H1 (cell line): Measurements from ENCODE around the gene C1RL. TPM values are rescaled to one million over a fixed set of nuclear protein-coding genes. Genes with fewer than 3 reads are reported as not detected.

Experiments
- BCL11A ChIP-seq, 2 experiments: IDR thresholded peaks; one replicate each; pipeline ENCODE4 v1.6.1; 2011; ENCODE audit warnings: low read depth in 2 of 2, low read length in 2 of 2, mild to moderate bottlenecking in 2 of 2
- EZH2 ChIP-seq: fragments of 200-600 bp; sonication (generic); IDR thresholded peaks from 2 replicates; pipeline ENCODE4 v1.7.1; 2012; ENCODE audit warnings: low read depth, mild to moderate bottlenecking, moderate library complexity, low read length, inconsistent platforms; ENCODE audit not compliant: severe bottlenecking
- JUND ChIP-seq: IDR thresholded peaks from 2 replicates; pipeline ENCODE4 v1.6.1; 2011; ENCODE audit warnings: mild to moderate bottlenecking, improper control_type of control experiment, low read length
- KDM4A ChIP-seq: IDR thresholded peaks from one replicate; pipeline ENCODE4 v1.7.1; 2012; ENCODE audit warnings: low read depth, mild to moderate bottlenecking, moderate library complexity, low read length, inconsistent platforms; ENCODE audit not compliant: severe bottlenecking
- POLR2A ChIP-seq, 2 experiments: IDR thresholded peaks; 1 replicate in 1 of 2; 2 replicates in 1 of 2; pipeline ENCODE4 v1.6.1; 2011; ENCODE audit warnings: low read depth in 2 of 2, low read length in 2 of 2, mild to moderate bottlenecking in 2 of 2; ENCODE audit errors: control extremely low read depth in 1 of 2
- POLR2AphosphoS5 ChIP-seq: IDR thresholded peaks from 2 replicates; pipeline ENCODE4 v1.6.1; 2011; ENCODE audit warnings: low read depth, low read length
- RFX5 ChIP-seq: IDR thresholded peaks from 2 replicates; pipeline ENCODE4 v1.6.1; 2011; ENCODE audit warnings: low read depth, low read length, improper control_type of control experiment, borderline replicate concordance
- RNF2 ChIP-seq: fragments of 200-900, 300-1000 bp; sonication (generic); IDR thresholded peaks from 2 replicates; pipeline ENCODE4 v1.7.1; 2016; ENCODE audit warnings: borderline replicate concordance, low read depth, mild to moderate bottlenecking, antibody characterized with exemption, low read length; ENCODE audit not compliant: poor library complexity, severe bottlenecking; ENCODE audit errors: missing control alignments
- RXRA ChIP-seq: IDR thresholded peaks from 2 replicates; pipeline ENCODE4 v1.6.1; 2011; ENCODE audit warnings: low read depth, mild to moderate bottlenecking, low read length, moderate library complexity; ENCODE audit not compliant: insufficient read depth
- polyA plus RNA-seq, 7 experiments: library from polyadenylated mRNA; depleted of rRNA in 3 of 7; stranded (reverse) in 5 of 7; unstranded in 2 of 7; fragments of >200 nt in 5 of 7; fragments of 200-250 nt in 2 of 7; gene quantifications; 1 replicate in 5 of 7; 2 replicates in 1 of 7; 4 replicates in 1 of 7; pipeline versions ENCODE4 v1.2.1 to v1.2.3, GENCODE V29; 2011 to 2013; ENCODE audit warnings: missing spikeins in 2 of 7, mixed read lengths in 2 of 7
- total RNA-seq: library from RNA; stranded (reverse); fragmentation: NEBNext Ultra II Directional; extraction: Animal tissue kit (Norgen Biotek cat#: 25700); gene quantifications from 2 replicates; pipeline ENCODE4 v1.2.1, GENCODE V29; 2021
- TF ChIP-seq, protein P1 (sequence below): fragments of 300-600 bp; sonication (generic); IDR thresholded peaks from 2 replicates; pipeline ENCODE4 v1.7.1; 2012; ENCODE audit warnings: low read length, moderate library complexity, mild to moderate bottlenecking, inconsistent platforms; ENCODE audit not compliant: insufficient replicate concordance
- TF ChIP-seq, protein P2 (sequence below): IDR thresholded peaks from 2 replicates; pipeline ENCODE4 v1.6.1; 2011; ENCODE audit warnings: low read depth, mild to moderate bottlenecking, low read length; ENCODE audit not compliant: insufficient read depth

C1RL gene
- total and polyA plus RNA-seq, 2 of the 8 experiments (the other 6 are each of a cell fraction or from before 2014, with no cell fraction given) = 11.4 to 15.5 TPM

DNA sequence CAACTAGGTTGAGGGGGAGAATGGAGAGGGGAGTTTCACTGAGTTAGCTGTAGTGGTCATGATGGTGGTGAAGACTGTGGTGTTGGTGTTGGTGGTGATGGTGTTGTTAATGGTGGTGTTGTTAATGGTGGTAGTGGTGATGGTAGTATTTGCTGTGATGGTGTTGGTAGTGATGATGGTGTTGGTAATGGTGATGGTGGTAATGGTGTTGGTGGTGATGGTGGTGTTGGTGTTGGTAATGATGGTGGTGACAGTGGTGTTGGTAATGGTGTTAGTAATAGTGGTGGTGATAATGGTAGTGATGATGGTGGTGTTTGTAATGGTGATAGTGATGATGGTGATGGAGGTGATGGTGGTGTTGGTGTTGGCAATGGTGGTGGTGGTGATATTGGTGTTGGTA, 25.9 kb downstream of the C1RL start (continued):
- TF ChIP-seq, protein P1, sequence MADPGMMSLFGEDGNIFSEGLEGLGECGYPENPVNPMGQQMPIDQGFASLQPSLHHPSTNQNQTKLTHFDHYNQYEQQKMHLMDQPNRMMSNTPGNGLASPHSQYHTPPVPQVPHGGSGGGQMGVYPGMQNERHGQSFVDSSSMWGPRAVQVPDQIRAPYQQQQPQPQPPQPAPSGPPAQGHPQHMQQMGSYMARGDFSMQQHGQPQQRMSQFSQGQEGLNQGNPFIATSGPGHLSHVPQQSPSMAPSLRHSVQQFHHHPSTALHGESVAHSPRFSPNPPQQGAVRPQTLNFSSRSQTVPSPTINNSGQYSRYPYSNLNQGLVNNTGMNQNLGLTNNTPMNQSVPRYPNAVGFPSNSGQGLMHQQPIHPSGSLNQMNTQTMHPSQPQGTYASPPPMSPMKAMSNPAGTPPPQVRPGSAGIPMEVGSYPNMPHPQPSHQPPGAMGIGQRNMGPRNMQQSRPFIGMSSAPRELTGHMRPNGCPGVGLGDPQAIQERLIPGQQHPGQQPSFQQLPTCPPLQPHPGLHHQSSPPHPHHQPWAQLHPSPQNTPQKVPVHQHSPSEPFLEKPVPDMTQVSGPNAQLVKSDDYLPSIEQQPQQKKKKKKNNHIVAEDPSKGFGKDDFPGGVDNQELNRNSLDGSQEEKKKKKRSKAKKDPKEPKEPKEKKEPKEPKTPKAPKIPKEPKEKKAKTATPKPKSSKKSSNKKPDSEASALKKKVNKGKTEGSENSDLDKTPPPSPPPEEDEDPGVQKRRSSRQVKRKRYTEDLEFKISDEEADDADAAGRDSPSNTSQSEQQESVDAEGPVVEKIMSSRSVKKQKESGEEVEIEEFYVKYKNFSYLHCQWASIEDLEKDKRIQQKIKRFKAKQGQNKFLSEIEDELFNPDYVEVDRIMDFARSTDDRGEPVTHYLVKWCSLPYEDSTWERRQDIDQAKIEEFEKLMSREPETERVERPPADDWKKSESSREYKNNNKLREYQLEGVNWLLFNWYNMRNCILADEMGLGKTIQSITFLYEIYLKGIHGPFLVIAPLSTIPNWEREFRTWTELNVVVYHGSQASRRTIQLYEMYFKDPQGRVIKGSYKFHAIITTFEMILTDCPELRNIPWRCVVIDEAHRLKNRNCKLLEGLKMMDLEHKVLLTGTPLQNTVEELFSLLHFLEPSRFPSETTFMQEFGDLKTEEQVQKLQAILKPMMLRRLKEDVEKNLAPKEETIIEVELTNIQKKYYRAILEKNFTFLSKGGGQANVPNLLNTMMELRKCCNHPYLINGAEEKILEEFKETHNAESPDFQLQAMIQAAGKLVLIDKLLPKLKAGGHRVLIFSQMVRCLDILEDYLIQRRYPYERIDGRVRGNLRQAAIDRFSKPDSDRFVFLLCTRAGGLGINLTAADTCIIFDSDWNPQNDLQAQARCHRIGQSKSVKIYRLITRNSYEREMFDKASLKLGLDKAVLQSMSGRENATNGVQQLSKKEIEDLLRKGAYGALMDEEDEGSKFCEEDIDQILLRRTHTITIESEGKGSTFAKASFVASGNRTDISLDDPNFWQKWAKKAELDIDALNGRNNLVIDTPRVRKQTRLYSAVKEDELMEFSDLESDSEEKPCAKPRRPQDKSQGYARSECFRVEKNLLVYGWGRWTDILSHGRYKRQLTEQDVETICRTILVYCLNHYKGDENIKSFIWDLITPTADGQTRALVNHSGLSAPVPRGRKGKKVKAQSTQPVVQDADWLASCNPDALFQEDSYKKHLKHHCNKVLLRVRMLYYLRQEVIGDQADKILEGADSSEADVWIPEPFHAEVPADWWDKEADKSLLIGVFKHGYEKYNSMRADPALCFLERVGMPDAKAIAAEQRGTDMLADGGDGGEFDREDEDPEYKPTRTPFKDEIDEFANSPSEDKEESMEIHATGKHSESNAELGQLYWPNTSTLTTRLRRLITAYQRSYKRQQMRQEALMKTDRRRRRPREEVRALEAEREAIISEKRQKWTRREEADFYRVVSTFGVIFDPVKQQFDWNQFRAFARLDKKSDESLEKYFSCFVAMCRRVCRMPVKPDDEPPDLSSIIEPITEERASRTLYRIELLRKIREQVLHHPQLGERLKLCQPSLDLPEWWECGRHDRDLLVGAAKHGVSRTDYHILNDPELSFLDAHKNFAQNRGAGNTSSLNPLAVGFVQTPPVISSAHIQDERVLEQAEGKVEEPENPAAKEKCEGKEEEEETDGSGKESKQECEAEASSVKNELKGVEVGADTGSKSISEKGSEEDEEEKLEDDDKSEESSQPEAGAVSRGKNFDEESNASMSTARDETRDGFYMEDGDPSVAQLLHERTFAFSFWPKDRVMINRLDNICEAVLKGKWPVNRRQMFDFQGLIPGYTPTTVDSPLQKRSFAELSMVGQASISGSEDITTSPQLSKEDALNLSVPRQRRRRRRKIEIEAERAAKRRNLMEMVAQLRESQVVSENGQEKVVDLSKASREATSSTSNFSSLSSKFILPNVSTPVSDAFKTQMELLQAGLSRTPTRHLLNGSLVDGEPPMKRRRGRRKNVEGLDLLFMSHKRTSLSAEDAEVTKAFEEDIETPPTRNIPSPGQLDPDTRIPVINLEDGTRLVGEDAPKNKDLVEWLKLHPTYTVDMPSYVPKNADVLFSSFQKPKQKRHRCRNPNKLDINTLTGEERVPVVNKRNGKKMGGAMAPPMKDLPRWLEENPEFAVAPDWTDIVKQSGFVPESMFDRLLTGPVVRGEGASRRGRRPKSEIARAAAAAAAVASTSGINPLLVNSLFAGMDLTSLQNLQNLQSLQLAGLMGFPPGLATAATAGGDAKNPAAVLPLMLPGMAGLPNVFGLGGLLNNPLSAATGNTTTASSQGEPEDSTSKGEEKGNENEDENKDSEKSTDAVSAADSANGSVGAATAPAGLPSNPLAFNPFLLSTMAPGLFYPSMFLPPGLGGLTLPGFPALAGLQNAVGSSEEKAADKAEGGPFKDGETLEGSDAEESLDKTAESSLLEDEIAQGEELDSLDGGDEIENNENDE = no peak
- TF ChIP-seq POLR2AphosphoS5 (no peak), RNF2 (no peak), BCL11A (IDR thresholded peaks at IDR 0.05; ENCODE audit: low read depth in 2 of 2, low read length in 2 of 2) (no peak), KDM4A (no peak), EZH2 (no peak), JUND (no peak), RFX5 (no peak), RXRA (no peak), POLR2A (IDR thresholded peaks at IDR 0.05; ENCODE audit: control extremely low read depth in 1 of 2, low read depth in 2 of 2, low read length in 2 of 2) (no peak)
- TF ChIP-seq, protein P2, sequence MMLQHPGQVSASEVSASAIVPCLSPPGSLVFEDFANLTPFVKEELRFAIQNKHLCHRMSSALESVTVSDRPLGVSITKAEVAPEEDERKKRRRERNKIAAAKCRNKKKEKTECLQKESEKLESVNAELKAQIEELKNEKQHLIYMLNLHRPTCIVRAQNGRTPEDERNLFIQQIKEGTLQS = no peak
